ENCODE data around the gene PLEKHB2. TPM values are rescaled to one million over a fixed set of nuclear protein-coding genes. Genes with fewer than 3 reads are reported as not detected.

PLEKHB2 gene
- total and polyA plus RNA-seq, 10 of the 15 experiments (the other 5 are each of a cell fraction or from before 2014, with no cell fraction given) = 12.3 to 55.6 (median 26.2) TPM

GRCh38 chr2:131093006-131093695 lies 12.0 kb upstream of the PLEKHB2 start, which contains the start of gene FAM168B (continued):
- TF ChIP-seq USF1 (IDR thresholded peaks at IDR 0.05; ENCODE audit: borderline replicate concordance, extremely low read length, insufficient read depth, low read depth, low read length) = peak; percentile 97
- TF ChIP-seq KAT2A (conservative IDR thresholded peaks at IDR 0.05; ENCODE audit: control insufficient read depth, low read depth, low read length) = no peak
- TF ChIP-seq ZZZ3 (IDR thresholded peaks at IDR 0.05; ENCODE audit: control insufficient read depth, insufficient read length, low read depth) = no peak
- peak; percentile 88 for TF ChIP-seq PAX5 (IDR thresholded peaks at IDR 0.05; ENCODE audit: borderline replicate concordance, low read depth, low read length)
- TF ChIP-seq HCFC1 (IDR thresholded peaks at IDR 0.05; ENCODE audit: low read length) = peak; percentile 58
- TF ChIP-seq POLR2A (IDR thresholded peaks at IDR 0.05; ENCODE audit: low read depth, low read length) = peak; percentile 89

- TSS peak; percentile 100 for BruUV-seq (replicated peaks)
- in situ Hi-C loops (cut with MboI) = no loop called here
- CTCF ChIA-PET = interaction anchor here (1.7 to 3.9 kb wide), 2 partner anchors 11 to 14 kb away, joined by 4 to 31 read pairs; partner anchors contain the start of gene PLEKHB2
- ATAC-seq (peak; percentile 80), DNase-seq (ENCODE audit: low read depth, low spot score) (peak; percentile 15), FAIRE-seq (no peak)
- peaks cover 3% of the 10 kb centered on the region; the same call in 1 of the 2 replicates for H3K4me1 ChIP-seq (ENCODE audit: control insufficient read depth, insufficient read depth, low read length)
- H3K4me3 ChIP-seq = peak overlapping the region; percentile 90
- H4K20me1 ChIP-seq (ENCODE audit: control insufficient read depth, insufficient read depth) = no peaks in the 10 kb centered on the region
- POLR2A ChIA-PET = interaction anchor here (0.8 to 2.5 kb wide), 3 partner anchors 10 to 19 kb away, joined by 3 to 45 read pairs (median 16); partner anchors contain the start of gene PLEKHB2
- SMC1A ChIA-PET (ENCODE audit: uncharacterized antibody, unreplicated experiment) = interaction anchor here (1.0 to 5.2 kb wide), 5 partner anchors 10 to 435 kb away, joined by 3 to 34 read pairs (median 4); partner anchors contain the start of gene PLEKHB2
- peak overlapping the region; percentile 79 for H2AFZ ChIP-seq (ENCODE audit: control insufficient read depth, low read depth, low read length)
- peak overlapping the region; percentile 77 for H3K4me2 ChIP-seq (ENCODE audit: control insufficient read depth, insufficient read depth)
- peak overlapping the region; percentile 89 for H3K27ac ChIP-seq (ENCODE audit: control insufficient read depth, insufficient read depth)
- H3K79me2 ChIP-seq (ENCODE audit: control insufficient read depth, insufficient read depth, low read length) = peaks cover 38% of the 10 kb centered on the region
- no peaks in the 10 kb centered on the region for H3K27me3 ChIP-seq (replicated peaks in 1 of 2; ENCODE audit: control insufficient read depth in 2 of 2, insufficient read depth in 2 of 2, low read length in 1 of 2)
- no peaks in the 10 kb centered on the region for H3K36me3 ChIP-seq (ENCODE audit: control insufficient read depth in 2 of 2, insufficient read depth in 2 of 2, low read length in 1 of 2)
- RAD21 ChIA-PET (ENCODE audit: unreplicated experiment) = interaction anchor here (0.9 to 2.7 kb wide), 4 partner anchors 10 to 36 kb away, joined by 4 to 18 read pairs (median 4); partner anchors contain the start of gene PLEKHB2
- 10% methylated on average over 37 of the region's 37 CpGs for WGBS (ENCODE audit: insufficient coverage, insufficient replicate concordance, low lambda C conversion rate, missing lambda C conversion rate)
- H3K9me3 ChIP-seq (replicated peaks; ENCODE audit: control insufficient read depth, insufficient read depth, low read length) = no peaks in the 10 kb centered on the region
- intact Hi-C loops (cut with micrococcal nuclease; ENCODE audit: unreplicated experiment) = loop anchor here (10.0 kb wide), 1 partner anchor 401 kb away; the partner anchor contains the start of gene MZT2A
- peak overlapping the region; percentile 85 for H3K9ac ChIP-seq (ENCODE audit: control insufficient read depth, insufficient read depth, low read length)
- no peak for TF ChIP-seq SREBF2 (IDR thresholded peaks at IDR 0.05; ENCODE audit: low read length)
- no peak for TF ChIP-seq GATAD2B (conservative IDR thresholded peaks at IDR 0.05; ENCODE audit: low read depth)
- TF ChIP-seq RCOR1 (conservative IDR thresholded peaks at IDR 0.05; ENCODE audit: low read depth, low read length) = peak; percentile 24; the same call in 1 of the 2 replicates
- peak in 1 of 2 experiments; percentile 65; a peak in 1 of 3 replicates for TF ChIP-seq EGR1 (IDR thresholded peaks at IDR 0.05; ENCODE audit: borderline replicate concordance in 1 of 2, low read depth in 2 of 2, low read length in 2 of 2)
- peak; percentile 84; the same call in 1 of the 2 replicates for TF ChIP-seq NBN (IDR thresholded peaks at IDR 0.05)
- TF ChIP-seq RUNX3 (IDR thresholded peaks at IDR 0.05; ENCODE audit: low read length) = no peak
- peak; percentile 55; the same call in 1 of the 2 replicates for TF ChIP-seq RELB (IDR thresholded peaks at IDR 0.05; ENCODE audit: low read depth)
- TF ChIP-seq ASH2L (IDR thresholded peaks at IDR 0.05; ENCODE audit: borderline replicate concordance, low read depth) = 0 out of 2 replicates have a peak, but pooled peaks have one; percentile 29
- TF ChIP-seq ZNF217 (IDR thresholded peaks at IDR 0.05) = peak; percentile 67; the same call in 1 of the 2 replicates
- TF ChIP-seq RB1 (IDR thresholded peaks at IDR 0.05; ENCODE audit: borderline replicate concordance) = no peak
- TF ChIP-seq MLLT1 (IDR thresholded peaks at IDR 0.05) = peak; percentile 58; the same call in 1 of the 2 replicates
These were observed 11.3 kb upstream of the PLEKHB2 start for GRCh38 chr2:131093696-131094462.

Data from GM12878 (cell line).